ENCODE results near the gene MAP3K10.

Gene MAP3K10

GRCh38 chr19:40251991-40252390, 60.8 kb downstream of the MAP3K10 start:
- DNase-seq: no peak

DNA sequence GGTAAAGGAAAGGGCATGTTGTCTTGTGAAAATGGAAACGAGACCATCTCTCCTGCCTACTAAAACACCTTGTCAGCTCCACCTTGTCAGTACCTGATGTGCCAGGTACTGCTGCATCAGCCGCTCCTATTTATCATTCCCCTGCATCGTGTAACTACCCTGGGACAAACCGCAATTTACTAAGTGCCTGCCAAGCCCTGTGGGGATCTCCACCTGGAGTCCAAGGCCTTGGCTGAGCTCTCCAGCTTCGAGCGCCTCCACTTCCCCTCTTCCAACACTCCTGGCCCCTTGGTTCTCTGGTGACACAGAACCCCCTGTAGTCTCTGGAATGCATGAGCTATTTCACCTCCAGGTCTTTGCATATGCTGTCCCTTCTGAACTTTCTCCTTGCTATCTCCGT, 61.2 kb downstream of the MAP3K10 start:
- DNase-seq: no peak

GRCh38 chr19:40253611-40254092, 62.4 kb downstream of the MAP3K10 start:
- DNase-seq: no peak

GRCh38 chr19:40254714-40255418, 63.6 kb downstream of the MAP3K10 start:
- no peak for DNase-seq

DNA sequence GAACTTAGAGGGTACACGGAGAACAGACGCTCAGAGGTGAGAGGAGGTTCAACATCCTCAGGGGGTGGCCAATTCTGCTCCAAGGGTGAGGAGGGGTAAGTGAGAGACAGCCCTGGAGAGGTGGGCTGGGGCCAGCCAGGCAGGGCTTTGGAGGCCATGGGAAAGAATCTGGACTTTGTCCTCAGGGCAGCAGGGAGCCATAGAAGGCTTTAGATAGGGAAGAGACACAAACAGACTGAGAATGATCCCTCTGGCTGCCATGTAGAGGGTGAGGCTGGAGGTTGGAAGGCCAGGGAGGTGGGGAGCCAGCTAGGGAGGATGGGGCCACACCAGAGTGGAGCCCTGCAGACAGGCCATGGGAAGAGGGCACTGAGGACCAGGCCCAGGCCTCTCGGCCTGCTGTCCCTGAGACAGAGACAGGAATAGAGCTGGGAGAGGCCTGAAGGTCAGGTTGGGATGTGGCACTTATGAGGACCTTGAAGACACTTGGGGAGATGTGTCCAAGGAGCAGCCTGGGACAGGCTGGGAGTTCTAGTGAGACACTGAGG, 64.5 kb downstream of the MAP3K10 start:
- DNase-seq: no peak

DNA sequence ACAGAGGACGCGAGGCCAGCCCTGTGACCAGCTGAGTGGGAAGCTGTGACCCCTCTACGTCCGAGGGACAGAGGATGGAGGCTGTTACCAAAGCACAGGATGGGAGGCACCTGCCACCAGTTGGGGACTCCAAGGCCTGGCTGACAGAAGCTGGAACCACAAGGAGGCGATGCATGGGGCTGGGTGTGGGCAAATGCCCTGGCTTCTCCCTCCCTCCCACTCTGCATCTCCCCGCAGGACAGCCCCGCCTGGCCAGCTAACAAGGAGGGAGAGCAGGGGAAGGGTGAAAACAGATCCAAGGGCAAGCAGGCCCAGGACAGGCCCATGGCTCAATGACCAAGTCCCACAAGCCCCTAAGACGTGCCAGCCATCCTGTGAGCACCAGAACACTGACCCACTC, 65.3 kb downstream of the MAP3K10 start:
- DNase-seq: no peak

DNA sequence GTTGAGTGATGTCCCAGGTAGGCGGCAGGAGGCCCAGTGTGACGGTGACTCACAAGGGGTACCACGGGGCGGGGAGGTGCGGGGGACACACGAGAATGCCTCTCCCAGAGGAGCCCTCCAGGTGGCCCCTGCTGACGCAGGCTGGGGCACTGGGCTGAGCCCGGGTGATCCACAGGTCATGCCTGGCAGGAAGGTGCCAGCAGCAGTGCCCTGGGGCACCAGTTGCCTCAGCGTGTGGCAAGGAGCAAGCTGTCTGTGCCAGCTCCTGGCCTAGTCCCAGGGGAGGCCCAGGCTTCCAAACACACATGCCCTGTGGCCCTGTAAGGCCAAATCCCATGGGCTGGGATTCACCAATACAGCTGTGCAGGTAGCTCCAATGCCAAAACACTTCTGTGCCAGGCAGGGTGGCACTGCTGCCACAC, 65.9 kb downstream of the MAP3K10 start:
- DNase-seq: no peak

DNA sequence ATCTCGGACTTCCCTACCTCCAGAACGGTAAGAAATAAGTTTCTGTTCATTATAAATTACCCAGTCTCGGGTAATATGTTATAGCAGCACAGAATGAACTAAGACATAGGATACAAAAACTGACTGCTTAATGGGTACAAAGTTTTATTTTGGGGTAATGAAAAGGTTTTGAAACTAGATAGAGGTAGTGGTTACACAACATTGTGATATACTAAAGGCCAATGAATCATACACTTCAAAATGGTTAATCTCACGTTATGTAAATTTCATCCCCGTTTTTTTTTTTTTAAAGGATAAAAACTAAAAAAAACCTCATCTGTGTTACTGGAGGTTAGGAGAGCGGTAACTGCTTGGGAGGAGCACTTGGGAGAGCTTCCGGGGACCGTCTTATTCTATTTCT, 70.4 kb downstream of the MAP3K10 start:
- DNase-seq: no peak

GRCh38 chr19:40262422-40262821, 71.2 kb downstream of the MAP3K10 start:
- no peak for DNase-seq

DNA sequence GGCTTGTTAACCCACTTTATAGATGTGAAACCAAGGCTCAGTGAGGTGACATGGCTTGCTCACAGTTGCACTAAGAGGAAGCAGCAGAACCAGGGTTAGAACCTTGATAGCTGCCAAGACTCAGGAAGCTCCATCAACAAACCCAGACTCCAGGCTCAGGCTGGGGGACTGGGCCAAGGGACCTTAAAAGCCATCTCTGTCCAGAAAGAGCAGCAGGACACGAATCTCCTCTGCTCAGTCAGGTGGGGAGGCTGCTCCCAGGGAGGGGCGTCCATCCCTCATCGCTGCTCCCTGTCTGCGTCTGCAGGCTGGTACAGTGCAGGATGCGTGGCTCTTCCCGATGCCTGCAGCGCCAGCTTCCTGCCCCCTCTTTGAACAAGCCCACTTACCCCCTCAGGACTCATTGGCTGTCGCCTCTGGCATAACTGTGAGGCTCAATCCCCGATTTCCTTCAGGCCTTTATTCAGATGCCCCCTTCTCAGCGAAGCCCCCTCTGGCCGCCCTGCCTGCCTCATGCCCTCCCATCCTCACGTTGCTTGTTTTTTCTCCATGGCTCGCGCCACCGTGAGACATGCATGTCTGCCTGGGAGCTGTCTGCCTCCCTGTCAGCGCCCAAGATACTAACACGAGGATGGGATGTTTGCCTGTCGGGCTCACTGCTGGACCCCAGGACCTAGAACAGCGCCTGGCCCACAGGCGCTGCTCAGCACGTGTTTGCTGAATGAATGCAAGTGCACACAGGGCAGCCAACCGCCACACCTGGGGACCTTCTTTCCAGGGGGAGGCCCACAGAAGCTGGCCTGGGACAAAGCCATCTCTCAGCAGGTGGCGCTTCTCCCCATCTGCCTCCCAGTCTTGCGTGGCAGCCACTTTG, 72.5 kb downstream of the MAP3K10 start:
- no peak for DNase-seq

DNA sequence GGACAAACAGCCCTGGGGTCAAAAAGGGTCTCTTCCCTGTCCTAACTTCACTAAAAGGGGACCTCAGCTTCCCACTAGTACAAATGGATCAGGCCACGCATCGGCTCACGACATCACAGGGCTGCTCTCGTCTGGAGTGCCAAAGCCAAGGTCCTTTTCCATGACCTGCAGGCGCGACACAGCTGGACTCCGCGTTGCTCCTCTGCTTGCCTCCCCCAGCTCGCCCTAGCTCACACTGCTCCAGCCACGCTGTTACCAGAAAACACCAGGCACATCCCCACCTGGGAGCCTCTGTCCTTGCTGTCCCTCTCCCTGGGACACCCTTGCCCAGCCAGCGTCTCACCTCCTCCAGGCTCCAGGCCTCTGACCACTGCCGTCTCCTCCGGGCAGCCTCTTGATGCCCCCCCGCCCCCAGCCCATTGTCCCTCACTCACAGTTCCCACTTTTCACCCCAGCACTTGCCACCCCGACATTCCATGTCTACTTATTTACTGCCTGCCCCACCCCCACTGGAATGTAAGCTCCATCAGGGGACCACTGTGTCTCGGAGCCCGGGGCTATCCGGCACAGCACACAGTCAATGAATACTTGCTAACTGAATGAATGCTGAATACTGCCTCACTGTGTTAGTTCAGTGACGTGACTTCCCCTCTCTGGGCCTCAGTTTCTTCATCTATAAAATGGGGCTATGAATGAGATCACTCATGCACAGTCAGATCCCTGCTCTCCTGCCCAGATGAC, 73.3 kb downstream of the MAP3K10 start:
- no peak for DNase-seq

Data from CD4-positive, alpha-beta T cell treated with Interferon alpha-2 for 1 hour (primary cell).